LNCAP (cell line): ENCODE data around the gene ERC1.

Experiments used
- CTCF ChIP-seq: fragments of 450-650 bp; IDR thresholded peaks from 2 replicates; pipeline ENCODE4 v1.5.1; 2017; ENCODE audit warnings: mild to moderate bottlenecking

ERC1 gene

GRCh38 chr12:998020-998874, 7.2 kb downstream of the ERC1 start:
- no peak for TF ChIP-seq CTCF

GRCh38 chr12:1001507-1001906, 10.5 kb downstream of the ERC1 start:
- no peak for TF ChIP-seq CTCF

- TF ChIP-seq CTCF = no peak
Measured at GRCh38 chr12:1003600-1004271, 12.7 kb downstream of the ERC1 start.

- TF ChIP-seq CTCF = no peak
Measured at GRCh38 chr12:1006255-1006654, 15.2 kb downstream of the ERC1 start.

- TF ChIP-seq CTCF = no peak
Measured at GRCh38 chr12:1007276-1007675, 16.3 kb downstream of the ERC1 start.

DNA sequence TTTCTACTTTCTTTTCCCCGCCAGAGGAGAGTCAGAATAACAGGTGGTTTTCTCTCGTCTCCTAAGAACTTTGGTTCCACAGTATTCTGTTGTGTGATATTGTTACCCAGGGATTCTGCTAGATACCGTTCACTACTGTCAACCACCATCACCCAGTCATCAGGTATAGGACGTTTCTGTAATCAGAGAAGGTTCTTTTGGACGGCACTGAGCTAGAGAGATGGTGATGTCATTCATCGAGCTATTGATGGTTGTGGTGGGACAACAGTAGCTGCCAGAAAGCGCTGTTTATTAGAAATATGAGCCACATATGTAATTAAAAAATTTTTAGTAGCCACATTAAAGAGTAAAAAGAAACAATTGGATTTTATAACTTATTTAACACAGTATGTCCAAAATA, 17.0 kb downstream of the ERC1 start:
- no peak for TF ChIP-seq CTCF

GRCh38 chr12:1011091-1011490, 20.1 kb downstream of the ERC1 start:
- no peak for TF ChIP-seq CTCF
